ENCODE results near the gene CFAP92. TPM values are rescaled to one million over a fixed set of nuclear protein-coding genes. Genes with fewer than 3 reads are reported as not detected.
"Not testable (repeated sequence)": the region's sequence is repeated elsewhere in the genome, so short reads cannot be mapped to it uniquely, and the experiment has no call there.

CFAP92 gene
- total RNA-seq, 1 donor from 2014 or later = 2.7 TPM

- H3K4me1 Mint-ChIP-seq (ENCODE audit: low read depth) = peaks cover 8% of the 10 kb centered on the region
- peaks cover 15% of the 10 kb centered on the region for H3K27me3 Mint-ChIP-seq
- H3K4me3 Mint-ChIP-seq (ENCODE audit: low read depth) = no peak overlapping the region
- TF ChIP-seq CTCF (IDR thresholded peaks at IDR 0.05; ENCODE audit: unreplicated experiment) = no peak
- no peaks in the 10 kb centered on the region for H3K9me3 Mint-ChIP-seq (ENCODE audit: low read depth)
- no peak overlapping the region for H3K27ac Mint-ChIP-seq
- no peak for DNase-seq (ENCODE audit: low spot score, unreplicated experiment)
- no peaks in the 10 kb centered on the region for H3K36me3 Mint-ChIP-seq (ENCODE audit: insufficient read depth)
Observed at GRCh38 chr3:128873244-128874022, 120.4 kb downstream of the CFAP92 start.

GRCh38 chr3:128872744-128873143 lies 121.1 kb downstream of the CFAP92 start:
- no peaks in the 10 kb centered on the region for H3K9me3 Mint-ChIP-seq (ENCODE audit: low read depth)
- peaks cover 15% of the 10 kb centered on the region for H3K27me3 Mint-ChIP-seq
- no peaks in the 10 kb centered on the region for H3K36me3 Mint-ChIP-seq (ENCODE audit: insufficient read depth)
- no peak for TF ChIP-seq CTCF (IDR thresholded peaks at IDR 0.05; ENCODE audit: unreplicated experiment)
- peaks cover 2% of the 10 kb centered on the region for H3K4me1 Mint-ChIP-seq (ENCODE audit: low read depth)
- H3K27ac Mint-ChIP-seq = no peak overlapping the region
- H3K4me3 Mint-ChIP-seq (ENCODE audit: low read depth) = no peak overlapping the region
- DNase-seq (ENCODE audit: low spot score, unreplicated experiment) = no peak

GRCh38 chr3:128872282-128872681 lies 121.6 kb downstream of the CFAP92 start:
- DNase-seq (ENCODE audit: low spot score, unreplicated experiment) = no peak
- no peak for TF ChIP-seq CTCF (IDR thresholded peaks at IDR 0.05; ENCODE audit: unreplicated experiment)
- Mint-ChIP-seq H3K4me1 (ENCODE audit: low read depth) (no peaks in the 10 kb centered on the region), H3K9me3 (ENCODE audit: low read depth) (no peaks in the 10 kb centered on the region), H3K27ac (no peak overlapping the region), H3K36me3 (ENCODE audit: insufficient read depth) (no peaks in the 10 kb centered on the region), H3K27me3 (peaks cover 15% of the 10 kb centered on the region), H3K4me3 (ENCODE audit: low read depth) (no peak overlapping the region)

- Mint-ChIP-seq H3K27ac (no peak overlapping the region), H3K27me3 (peaks cover 13% of the 10 kb centered on the region), H3K4me1 (ENCODE audit: low read depth) (no peaks in the 10 kb centered on the region), H3K36me3 (ENCODE audit: insufficient read depth) (no peaks in the 10 kb centered on the region), H3K4me3 (ENCODE audit: low read depth) (no peak overlapping the region), H3K9me3 (ENCODE audit: low read depth) (no peaks in the 10 kb centered on the region)
- no peak for TF ChIP-seq CTCF (IDR thresholded peaks at IDR 0.05; ENCODE audit: unreplicated experiment)
- DNase-seq (ENCODE audit: low spot score, unreplicated experiment) = no peak
Observed at GRCh38 chr3:128870347-128870746, 123.5 kb downstream of the CFAP92 start.

GRCh38 chr3:128867200-128868125 lies 126.4 kb downstream of the CFAP92 start:
- DNase-seq (ENCODE audit: low spot score, unreplicated experiment) = no peak
- H3K4me1 Mint-ChIP-seq (ENCODE audit: low read depth) = peaks cover 5% of the 10 kb centered on the region
- no peak for TF ChIP-seq CTCF (IDR thresholded peaks at IDR 0.05; ENCODE audit: unreplicated experiment)
- H3K27me3 Mint-ChIP-seq = no peaks in the 10 kb centered on the region
- no peaks in the 10 kb centered on the region for H3K36me3 Mint-ChIP-seq (ENCODE audit: insufficient read depth)
- H3K4me3 Mint-ChIP-seq (ENCODE audit: low read depth) = no peak overlapping the region
- H3K9me3 Mint-ChIP-seq (ENCODE audit: low read depth) = no peaks in the 10 kb centered on the region
- peak overlapping the region; percentile 41 for H3K27ac Mint-ChIP-seq

GRCh38 chr3:128864849-128865804 lies 128.7 kb downstream of the CFAP92 start:
- peaks cover 11% of the 10 kb centered on the region for H3K9me3 Mint-ChIP-seq (ENCODE audit: low read depth)
- H3K27ac Mint-ChIP-seq; H3K36me3 Mint-ChIP-seq (ENCODE audit: insufficient read depth); DNase-seq (ENCODE audit: low spot score, unreplicated experiment); H3K4me1 Mint-ChIP-seq (ENCODE audit: low read depth); H3K4me3 Mint-ChIP-seq (ENCODE audit: low read depth); H3K27me3 Mint-ChIP-seq: not testable (repeated sequence)
